ENCODE results near the gene AMN1. TPM values are rescaled to one million over a fixed set of nuclear protein-coding genes. Genes with fewer than 3 reads are reported as not detected.

AMN1 gene
- total RNA-seq, 1 donor from 2014 or later = 10.0 TPM

DNA sequence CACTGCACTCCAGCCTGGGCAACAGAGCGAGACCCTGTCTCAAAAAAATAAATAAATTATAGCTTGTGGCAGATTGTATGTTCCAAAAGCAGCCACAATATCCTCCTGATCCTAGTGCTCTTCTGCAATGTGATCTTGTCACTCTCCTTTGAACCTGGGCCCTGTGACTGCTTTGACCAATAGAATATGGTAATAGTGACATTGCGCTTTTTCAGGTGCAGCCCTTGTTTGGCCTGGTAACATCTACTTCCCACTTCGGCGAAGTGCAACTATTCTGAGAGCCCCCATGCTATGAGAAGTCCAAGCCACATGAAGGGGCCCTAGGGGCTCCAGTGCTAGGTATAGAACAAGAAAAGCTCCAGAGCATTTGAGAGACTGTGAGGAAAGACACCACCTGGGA lies 106.8 kb downstream of the AMN1 start:
- DNase-seq (ENCODE audit: low read depth) = no peak
- no peak for FAIRE-seq
- Histone ChIP-seq H3K27me3 (ENCODE audit: control insufficient read depth, insufficient read depth, low read length) (no peaks in the 10 kb centered on the region), H3K36me3 (ENCODE audit: control insufficient read depth, insufficient read depth, low read length) (no peaks in the 10 kb centered on the region), H3K4me3 (ENCODE audit: low read depth, low read length) (no peak overlapping the region)
- no peak for TF ChIP-seq CTCF (IDR thresholded peaks at IDR 0.05; ENCODE audit: insufficient read depth, low read length, severe bottlenecking)

Other genes with a start within 250 kb of the AMN1 start
- gene DENND5B, start 137.9 kb downstream of the AMN1 start, total RNA-seq = 2.6 and 4.7 TPM in 2 replicates
- 0.79 and 1.0 TPM in 2 replicates for gene ETFBKMT, start 69.3 kb downstream of the AMN1 start, total RNA-seq
- gene RESF1, start 230.4 kb upstream of the AMN1 start, total RNA-seq = 15.3 and 47.0 TPM in 2 replicates